Progenitor cell of endocrine pancreas (in vitro differentiated cells): ENCODE results near the gene DIP2A. TPM values are rescaled to one million over a fixed set of nuclear protein-coding genes. Genes with fewer than 3 reads are reported as not detected.

Source experiments
- DNase-seq: peaks from one replicate; pipeline ENCODE4 v3.0.0; 2021; ENCODE audit warnings: low spot score; ENCODE audit not compliant: unreplicated experiment
- H3K27ac Mint-ChIP-seq: 2 replicates; pipeline ENCODE4 v1.8.0; 2021; ENCODE audit warnings: mild to moderate bottlenecking, moderate library complexity, mixed read lengths
- H3K27me3 Mint-ChIP-seq: 2 replicates; pipeline ENCODE4 v1.8.0; 2021; ENCODE audit warnings: mixed read lengths
- H3K36me3 Mint-ChIP-seq: 2 replicates; pipeline ENCODE4 v1.8.0; 2022; ENCODE audit warnings: mixed read lengths; ENCODE audit not compliant: insufficient read depth
- H3K4me1 Mint-ChIP-seq: 2 replicates; pipeline ENCODE4 v1.8.0; 2021; ENCODE audit warnings: low read depth, mixed read lengths
- H3K4me3 Mint-ChIP-seq: 2 replicates; pipeline ENCODE4 v1.8.0; 2021; ENCODE audit warnings: low read depth, mild to moderate bottlenecking, moderate library complexity, mixed read lengths
- H3K9me3 Mint-ChIP-seq: 2 replicates; pipeline ENCODE4 v1.8.0; 2021; ENCODE audit warnings: low read depth, mixed read lengths
- total RNA-seq: library from RNA; stranded (reverse); gene quantifications from 2 replicates; pipeline ENCODE4 v1.2.1, GENCODE V29; 2021
- TF ChIP-seq, protein P1 (sequence below): fragments of 200-600 bp; sonication (generic); IDR thresholded peaks from one replicate; pipeline ENCODE4 v1.5.0; 2021; ENCODE audit warnings: antibody characterized with exemption, mild to moderate bottlenecking; ENCODE audit not compliant: unreplicated experiment

Gene DIP2A
- total RNA-seq, 1 donor from 2014 or later: 70.2 TPM

DNA sequence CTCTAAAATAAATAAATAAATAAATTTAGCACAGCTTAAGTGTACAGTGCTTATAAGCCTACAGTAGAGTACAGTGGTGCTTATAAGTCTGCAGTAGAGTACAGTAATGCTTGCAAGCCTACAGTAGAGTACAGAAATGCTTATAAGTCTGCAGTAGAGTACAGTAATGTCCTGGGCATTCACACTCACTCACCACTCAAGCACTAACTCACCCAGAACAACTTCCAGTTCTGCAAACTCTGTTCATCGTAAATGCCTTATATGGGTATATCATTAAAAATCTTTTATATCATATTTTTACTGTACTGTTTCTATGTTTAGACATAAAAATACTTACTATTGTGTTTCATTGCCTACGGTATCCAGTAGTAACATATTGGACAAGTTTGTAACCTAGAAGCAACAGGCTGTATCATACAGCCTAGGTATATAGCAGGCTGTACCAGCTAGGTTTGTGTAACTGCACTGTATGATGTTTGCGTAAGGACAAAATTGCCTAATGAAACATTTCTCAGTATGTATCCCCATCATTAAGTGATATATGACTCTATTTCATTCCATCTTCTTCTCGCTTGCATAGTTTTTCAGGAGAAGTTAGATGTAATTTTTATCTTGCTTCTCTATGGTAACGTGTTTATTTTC, 160.2 kb downstream of the DIP2A start:
- Mint-ChIP-seq H3K27me3 (peaks cover 22% of the 10 kb centered on the region), H3K4me1 (peaks cover 26% of the 10 kb centered on the region), H3K4me3 (no peak overlapping the region), H3K36me3 (no peaks in the 10 kb centered on the region), H3K9me3 (peaks cover 3% of the 10 kb centered on the region), H3K27ac (no peak overlapping the region)
- TF ChIP-seq, protein P1, sequence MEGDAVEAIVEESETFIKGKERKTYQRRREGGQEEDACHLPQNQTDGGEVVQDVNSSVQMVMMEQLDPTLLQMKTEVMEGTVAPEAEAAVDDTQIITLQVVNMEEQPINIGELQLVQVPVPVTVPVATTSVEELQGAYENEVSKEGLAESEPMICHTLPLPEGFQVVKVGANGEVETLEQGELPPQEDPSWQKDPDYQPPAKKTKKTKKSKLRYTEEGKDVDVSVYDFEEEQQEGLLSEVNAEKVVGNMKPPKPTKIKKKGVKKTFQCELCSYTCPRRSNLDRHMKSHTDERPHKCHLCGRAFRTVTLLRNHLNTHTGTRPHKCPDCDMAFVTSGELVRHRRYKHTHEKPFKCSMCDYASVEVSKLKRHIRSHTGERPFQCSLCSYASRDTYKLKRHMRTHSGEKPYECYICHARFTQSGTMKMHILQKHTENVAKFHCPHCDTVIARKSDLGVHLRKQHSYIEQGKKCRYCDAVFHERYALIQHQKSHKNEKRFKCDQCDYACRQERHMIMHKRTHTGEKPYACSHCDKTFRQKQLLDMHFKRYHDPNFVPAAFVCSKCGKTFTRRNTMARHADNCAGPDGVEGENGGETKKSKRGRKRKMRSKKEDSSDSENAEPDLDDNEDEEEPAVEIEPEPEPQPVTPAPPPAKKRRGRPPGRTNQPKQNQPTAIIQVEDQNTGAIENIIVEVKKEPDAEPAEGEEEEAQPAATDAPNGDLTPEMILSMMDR: no peak
- DNase-seq: no peak

Other genes with a start within 250 kb of the DIP2A start
- gene LSS, start 230.1 kb upstream of the DIP2A start, total RNA-seq: 145 and 147 TPM in 2 replicates
- gene MCM3AP, start 173.3 kb upstream of the DIP2A start, total RNA-seq: 131 and 136 TPM in 2 replicates
- 20.9 and 21.9 TPM in 2 replicates for gene YBEY, start 172.5 kb upstream of the DIP2A start, total RNA-seq
- 28.6 and 31.5 TPM in 2 replicates for gene C21orf58, start 135.0 kb upstream of the DIP2A start, total RNA-seq
- 47.2 and 53.3 TPM in 2 replicates for gene PCNT, start 134.7 kb upstream of the DIP2A start, total RNA-seq
- gene S100B, start 146.2 kb downstream of the DIP2A start, total RNA-seq: not detected in 2 replicates
- gene PRMT2, start 176.8 kb downstream of the DIP2A start, total RNA-seq: 91.9 and 94.1 TPM in 2 replicates